GM18508 (cell line): Measurements from ENCODE around the gene USP32.
"Not testable (repeated sequence)": the region's sequence is repeated elsewhere in the genome, so short reads cannot be mapped to it uniquely, and the experiment has no call there.

ENCODE experiments used
- ATAC-seq: cut with Tn5 transposase; IDR thresholded peaks from one replicate; pipeline ENCODE4 v1.9.1; 2021; ENCODE audit warnings: moderate number of reproducible peaks; ENCODE audit not compliant: insufficient read depth, unreplicated experiment

The USP32 gene

DNA sequence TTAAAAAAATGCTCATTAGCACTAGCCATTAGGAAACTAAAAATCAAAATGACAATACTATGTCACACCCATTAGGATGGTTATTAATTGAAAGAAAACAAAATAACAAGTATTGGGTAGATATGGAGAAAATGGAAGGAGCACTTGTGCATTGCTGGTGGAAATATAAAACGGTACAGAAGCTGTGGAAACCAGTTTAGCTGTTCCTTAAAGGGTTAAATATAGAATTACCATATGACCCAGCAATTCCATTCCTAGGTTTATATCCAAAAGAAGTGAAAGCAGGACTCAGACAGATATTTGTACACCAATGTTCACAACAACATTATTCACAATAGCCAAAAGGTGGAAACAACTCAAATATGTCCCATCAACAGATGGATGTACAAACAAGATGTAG is 13.7 kb downstream of the USP32 start:
- not testable (repeated sequence) for ATAC-seq

- no peak for ATAC-seq
Observed at GRCh38 chr17:60372790-60373483, 19.0 kb downstream of the USP32 start.

DNA sequence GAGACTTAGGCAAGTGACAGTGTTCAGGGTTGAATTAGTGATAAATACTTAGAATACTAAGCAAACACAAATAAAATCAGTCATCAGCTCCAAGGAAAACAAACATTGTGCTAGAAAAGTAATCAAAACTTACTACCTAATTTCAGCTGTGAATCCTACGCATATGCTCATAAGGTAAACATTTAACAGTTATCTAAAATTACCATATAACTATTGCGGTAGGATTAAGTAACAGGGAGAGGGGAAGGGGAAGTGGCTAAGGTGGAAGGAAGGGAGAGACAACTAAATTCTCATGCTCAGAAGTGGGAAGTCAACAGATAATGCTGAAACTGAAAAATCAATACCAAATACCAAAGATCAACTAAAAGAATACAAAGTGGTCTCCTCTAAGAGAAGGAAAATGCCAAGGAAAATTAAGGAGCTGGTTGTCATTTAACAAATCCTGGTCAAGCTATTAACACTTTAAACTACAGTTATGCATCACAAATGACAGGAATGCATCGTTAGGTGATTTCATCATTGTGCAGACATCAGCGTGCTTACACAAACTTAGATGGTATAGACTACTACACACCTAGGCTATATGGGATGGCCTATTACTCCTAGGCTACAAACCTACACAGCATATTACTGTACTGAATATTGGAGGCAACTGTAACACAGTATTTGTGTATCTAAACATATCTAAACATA is 20.0 kb downstream of the USP32 start:
- no peak for ATAC-seq

- ATAC-seq: no peak
Observed at GRCh38 chr17:60371416-60371815, 20.5 kb downstream of the USP32 start.

GRCh38 chr17:60369727-60370126 is 22.2 kb downstream of the USP32 start:
- no peak for ATAC-seq

GRCh38 chr17:60363700-60364405 is 28.1 kb downstream of the USP32 start:
- no peak for ATAC-seq

DNA sequence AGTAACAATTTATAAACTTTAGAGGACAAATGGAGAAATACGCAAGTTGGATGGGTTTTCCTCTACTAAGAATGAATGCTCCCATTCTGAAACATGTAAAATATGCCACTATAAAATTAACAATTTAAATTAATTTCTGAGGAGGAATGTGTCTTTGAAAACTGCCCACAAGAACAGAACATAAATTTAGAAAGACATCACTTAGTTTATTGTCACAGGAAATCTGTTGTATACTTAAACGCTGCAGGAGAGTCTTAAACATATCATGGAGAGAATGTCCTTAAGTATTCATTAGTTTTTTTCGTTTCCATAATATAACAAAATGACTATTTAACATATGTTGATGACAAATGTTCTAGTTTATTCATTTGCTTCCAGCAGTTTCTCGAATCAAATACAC is 29.6 kb downstream of the USP32 start:
- ATAC-seq: no peak

- no peak for ATAC-seq
Observed at GRCh38 chr17:60361889-60362288, 30.0 kb downstream of the USP32 start.

DNA sequence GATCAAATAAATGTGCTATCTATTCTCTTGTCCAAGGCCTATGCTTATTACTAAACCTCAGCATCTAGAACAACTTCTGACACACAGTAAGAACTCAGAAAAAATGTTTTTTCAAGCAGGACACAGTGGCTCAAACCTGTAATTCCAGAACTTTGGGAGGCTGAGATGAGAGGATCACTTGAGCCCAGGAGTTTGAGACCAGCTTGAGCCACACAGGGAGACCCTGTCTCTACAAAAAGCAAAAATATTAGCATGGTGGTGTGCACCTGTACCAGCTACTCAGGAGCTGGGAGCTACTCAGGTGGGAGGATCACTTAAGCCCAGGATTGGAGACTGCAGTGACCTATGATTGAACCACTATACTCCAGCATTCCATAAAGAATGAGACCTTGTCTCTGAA is 32.5 kb downstream of the USP32 start:
- no peak for ATAC-seq

DNA sequence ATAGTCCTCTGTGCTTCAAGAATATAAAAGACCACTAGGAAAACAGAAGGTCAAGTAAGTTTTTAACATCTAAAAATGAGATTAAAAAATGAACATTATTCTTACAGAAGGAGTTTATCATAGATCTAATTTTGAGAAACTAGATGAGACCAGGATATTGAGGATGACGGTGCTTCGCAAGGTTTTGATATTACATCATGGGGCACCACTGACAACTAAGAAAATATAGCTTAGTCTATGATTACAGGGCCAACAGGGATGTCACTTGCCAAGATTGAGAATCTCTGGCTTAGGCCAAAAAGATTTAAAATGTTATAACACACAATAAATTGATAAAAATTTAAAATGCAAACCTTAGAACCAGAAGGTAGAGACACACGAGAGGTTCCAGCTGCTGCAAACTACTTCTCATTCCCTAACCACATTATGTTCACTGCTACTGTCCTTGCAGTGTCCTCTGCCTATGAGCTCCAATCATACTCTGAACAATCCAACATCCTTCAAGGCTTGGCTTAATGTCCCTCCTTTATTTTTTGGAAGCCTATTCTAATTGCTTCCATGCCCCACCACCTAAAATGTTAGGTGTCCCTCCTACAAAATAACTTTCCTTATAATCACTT is 33.2 kb downstream of the USP32 start:
- ATAC-seq: no peak

DNA sequence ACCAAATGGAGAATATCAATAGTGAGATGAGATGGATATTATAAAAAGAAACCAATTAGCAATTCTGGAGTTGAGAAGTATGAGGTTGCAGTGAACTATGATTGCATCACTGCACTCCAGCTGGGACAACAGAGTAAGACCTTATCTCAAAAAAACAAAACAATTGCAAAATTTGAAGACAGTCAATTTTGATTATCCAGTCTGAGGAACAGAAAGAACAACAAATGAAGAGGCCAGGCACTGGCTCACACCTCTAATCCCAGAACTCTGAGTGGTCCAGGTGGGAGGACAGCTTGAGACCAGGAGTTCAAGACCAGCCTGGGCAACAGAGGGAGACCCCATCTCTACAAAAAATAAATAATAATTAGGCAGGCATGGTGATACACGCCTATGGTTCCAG is 35.0 kb downstream of the USP32 start:
- ATAC-seq: no peak

- no peak for ATAC-seq
Observed at GRCh38 chr17:60355663-60356594, 36.0 kb downstream of the USP32 start.

DNA sequence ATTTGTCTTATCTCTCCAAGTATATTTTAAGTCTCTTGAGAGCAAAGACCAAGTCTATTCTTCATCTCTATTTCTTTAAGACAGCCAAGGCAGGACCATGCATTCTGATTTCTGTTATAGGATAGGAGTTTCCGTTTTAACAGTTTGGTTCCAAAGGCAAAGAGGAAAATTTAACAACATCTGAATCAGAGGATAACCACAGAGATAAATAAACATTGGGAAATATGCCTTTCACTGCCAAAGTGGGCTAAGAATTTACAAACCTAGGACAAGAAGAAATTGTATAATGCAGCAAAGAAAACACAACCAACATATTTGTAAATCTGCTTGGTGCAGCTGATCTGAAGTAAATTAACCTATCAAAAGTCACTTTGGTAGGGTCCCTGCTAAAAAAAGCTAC is 37.7 kb downstream of the USP32 start:
- ATAC-seq: no peak

DNA sequence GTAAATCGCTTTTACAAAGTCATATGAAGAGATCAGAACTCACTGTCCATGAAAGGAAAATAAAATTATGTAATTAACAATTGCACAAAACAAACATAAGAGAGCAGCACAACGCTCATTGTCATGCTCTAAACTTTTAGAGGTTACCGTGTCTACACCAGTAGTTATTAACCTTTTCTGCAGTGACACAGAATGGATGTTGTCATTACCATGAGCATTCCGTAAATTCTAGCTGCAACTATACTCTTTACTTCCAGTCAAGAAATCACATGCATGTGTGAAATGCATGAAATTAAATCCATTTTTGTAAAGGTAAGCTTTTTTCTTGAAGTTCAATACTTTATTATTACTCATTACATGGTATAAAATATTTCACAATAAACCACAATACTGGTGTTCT is 38.2 kb downstream of the USP32 start:
- ATAC-seq: no peak

DNA sequence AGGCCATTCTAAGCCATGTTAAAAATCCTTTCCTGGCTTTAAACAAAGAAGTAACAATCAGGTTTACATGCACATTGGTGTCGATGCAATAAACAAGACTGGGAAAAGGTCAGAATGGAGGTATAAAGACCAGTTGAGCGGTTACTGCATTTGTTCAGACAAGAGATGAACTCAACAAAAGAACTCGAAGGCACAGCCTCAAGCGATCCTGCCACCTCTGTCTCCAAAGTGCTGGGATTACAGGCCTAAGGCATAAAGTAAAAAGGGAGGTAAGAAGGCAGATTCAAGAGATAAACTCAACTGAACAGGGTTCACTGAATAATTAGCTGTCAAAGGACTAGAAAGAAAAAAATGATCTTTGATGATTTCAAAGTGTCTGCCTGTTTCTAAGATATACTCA is 39.4 kb downstream of the USP32 start:
- ATAC-seq: no peak

DNA sequence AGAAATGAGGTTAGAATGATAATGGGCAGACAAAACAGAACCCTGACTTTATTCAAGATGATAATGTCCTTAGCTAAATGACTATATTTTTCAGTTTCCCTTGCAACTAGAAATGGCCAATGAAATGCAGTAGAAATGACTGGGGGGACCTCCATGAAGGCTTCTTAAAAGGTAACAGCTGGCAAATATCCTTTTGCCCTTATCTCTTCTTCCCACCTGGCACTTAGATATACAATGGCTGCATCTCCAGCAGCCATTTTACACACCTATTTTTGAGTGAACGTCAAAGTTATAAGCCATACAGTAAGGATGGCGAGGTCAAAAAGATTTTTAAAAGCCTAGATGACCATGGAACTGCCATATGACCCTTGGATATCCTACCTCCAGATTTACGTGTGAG is 39.9 kb downstream of the USP32 start:
- no peak for ATAC-seq

GRCh38 chr17:60351012-60351695 is 40.8 kb downstream of the USP32 start:
- no peak for ATAC-seq

DNA sequence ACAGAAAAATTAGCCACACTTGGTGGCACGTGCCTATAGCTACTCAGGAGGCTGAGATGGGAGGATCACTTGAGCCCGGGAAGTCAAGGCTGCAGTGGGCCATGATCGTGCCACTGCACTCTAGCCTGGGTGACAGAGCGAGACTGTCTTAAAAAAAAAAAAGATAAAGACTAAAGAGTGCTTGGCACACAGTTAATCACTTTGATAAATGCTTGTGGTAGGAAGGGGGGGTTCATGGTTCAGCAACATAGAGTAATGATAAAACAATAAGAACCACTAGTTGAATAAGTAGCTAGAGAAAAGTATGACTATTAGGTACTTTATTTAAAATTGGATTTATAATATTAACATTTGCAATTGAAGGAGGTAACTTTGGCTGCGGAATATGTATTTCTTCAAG is 43.3 kb downstream of the USP32 start:
- ATAC-seq: no peak

DNA sequence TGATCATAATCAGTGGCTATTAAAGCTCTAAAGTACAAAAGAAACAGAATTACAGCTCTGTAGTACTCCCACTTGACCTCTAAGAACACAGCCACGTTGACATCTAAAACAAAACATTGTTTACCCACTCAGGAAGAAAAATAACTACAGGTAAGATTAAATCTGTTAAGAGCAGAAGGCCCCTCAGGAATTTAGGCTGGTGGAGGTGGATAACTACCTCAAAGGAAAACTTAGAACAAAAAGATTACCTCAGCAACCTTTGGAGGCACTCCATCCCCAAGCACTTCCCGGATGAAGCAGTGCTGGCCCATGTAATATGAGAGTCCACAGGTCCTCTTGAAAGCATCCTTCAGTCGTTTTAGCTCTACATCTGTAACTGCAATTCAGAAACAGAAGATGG is 46.7 kb downstream of the USP32 start:
- no peak for ATAC-seq
